Mucosa of descending colon (tissue), 3 donors: ENCODE results near the gene SYTL2. TPM values are rescaled to one million over a fixed set of nuclear protein-coding genes. Genes with fewer than 3 reads are reported as not detected.
A peak's percentile ranks its signal among the peaks of the same experiment; 100 is the strongest.
"Not testable (repeated sequence)": the region's sequence is repeated elsewhere in the genome, so short reads cannot be mapped to it uniquely, and the experiment has no call there.

Source experiments
- ATAC-seq: fragments of 200-7000 bp; cut with Tn5 transposase; one replicate; pipeline ENCODE4 v1.9.1; 2020; ENCODE audit warnings: mild to moderate bottlenecking, moderate library complexity
- DNase-seq, 3 donors: peaks; one replicate each; pipeline ENCODE4 v3.0.0-alpha.2; 2020
- H3K36me3 ChIP-seq: fragments of 200-600 bp; one replicate; pipeline ENCODE4 v1.8.0; 2021; ENCODE audit warnings: low read depth, mild to moderate bottlenecking
- H3K4me1 ChIP-seq: fragments of 200-600 bp; one replicate; pipeline ENCODE4 v1.8.0; 2021; ENCODE audit warnings: low read depth, mild to moderate bottlenecking
- H3K4me3 ChIP-seq: fragments of 200-600 bp; one replicate; pipeline ENCODE4 v1.8.0; 2021; ENCODE audit warnings: mild to moderate bottlenecking
- H3K9me3 ChIP-seq: fragments of 200-600 bp; one replicate; pipeline ENCODE4 v1.8.0; 2021; ENCODE audit warnings: mild to moderate bottlenecking
- CTCF ChIP-seq: fragments of 200-600 bp; IDR thresholded peaks from one replicate; pipeline ENCODE4 v1.8.0; 2022; ENCODE audit warnings: antibody characterized with exemption, mild to moderate bottlenecking
- intact Hi-C, 2 donors: fragments of 100-400 bp; cut with DNase I in 1 of 2; cut with micrococcal nuclease in 1 of 2; formaldehyde crosslinking; loops; one replicate each; pipeline versions ENCODE4 v1.11.0 to v1.11.1; 2022; cut with DNase I, micrococcal nuclease
- total RNA-seq, 3 donors: library from RNA; stranded (reverse); fragmentation: NEBNext Ultra II Directional in 2 of 3; extraction: Animal tissue kit (Norgen Biotek cat#: 25700) in 2 of 3; gene quantifications; one replicate each; pipeline versions ENCODE4 v1.2.1 to v1.2.4, GENCODE V29; 2021 to 2023
- donor health status: DM: no; HTN: no; CAD: no; lungs with moderate emphysema.
- donor health status: DM: no; HTN: no; CAD: no.
- donor health status: DM: no; HTN: yes; CAD: no.

Gene SYTL2
- total RNA-seq, 3 donors from 2014 or later, result 150 to 502 (median 282) TPM

- Histone ChIP-seq H3K9me3 (no peaks in the 10 kb centered on the region), H3K4me1 (peaks cover 38% of the 10 kb centered on the region), H3K36me3 (no peaks in the 10 kb centered on the region), H3K4me3 (no peak overlapping the region)
- TF ChIP-seq CTCF, result no peak
- intact Hi-C loops, result no loop called here
- ATAC-seq (peak; percentile 74), DNase-seq (no peak)
Observed at GRCh38 chr11:85791409-85791990, 19.4 kb downstream of the SYTL2 start.

- Histone ChIP-seq H3K9me3 (no peaks in the 10 kb centered on the region), H3K36me3 (no peaks in the 10 kb centered on the region), H3K4me1 (peaks cover 26% of the 10 kb centered on the region), H3K4me3 (no peak overlapping the region)
- intact Hi-C loops, result no loop called here
- ATAC-seq (peak; percentile 89), DNase-seq (peak in 1 of 3 donors; percentile 65)
- TF ChIP-seq CTCF, result no peak
Observed at GRCh38 chr11:85787809-85788760, 22.9 kb downstream of the SYTL2 start.

GRCh38 chr11:85787168-85787567 is 23.8 kb downstream of the SYTL2 start:
- no peak for TF ChIP-seq CTCF
- H3K4me1 ChIP-seq, result peaks cover 25% of the 10 kb centered on the region
- intact Hi-C loops, result no loop called here
- DNase-seq, result no peak
- no peaks in the 10 kb centered on the region for H3K9me3 ChIP-seq
- H3K4me3 ChIP-seq, result no peak overlapping the region
- ATAC-seq, result peak; percentile 24
- no peaks in the 10 kb centered on the region for H3K36me3 ChIP-seq

GRCh38 chr11:85784480-85785265 is 26.3 kb downstream of the SYTL2 start:
- DNase-seq (no peak), ATAC-seq (no peak)
- Histone ChIP-seq H3K36me3 (no peaks in the 10 kb centered on the region), H3K4me3 (no peak overlapping the region), H3K4me1 (peaks cover 38% of the 10 kb centered on the region), H3K9me3 (no peaks in the 10 kb centered on the region)
- no peak for TF ChIP-seq CTCF
- intact Hi-C loops, result no loop called here

- no peaks in the 10 kb centered on the region for H3K9me3 ChIP-seq
- ATAC-seq (no peak), DNase-seq (no peak)
- H3K4me3 ChIP-seq, result no peak overlapping the region
- no peaks in the 10 kb centered on the region for H3K36me3 ChIP-seq
- intact Hi-C loops, result no loop called here
- TF ChIP-seq CTCF, result no peak
- H3K4me1 ChIP-seq, result peaks cover 38% of the 10 kb centered on the region
Observed at GRCh38 chr11:85783758-85784157, 27.2 kb downstream of the SYTL2 start.

- H3K4me1 ChIP-seq, result peaks cover 30% of the 10 kb centered on the region
- H3K4me3 ChIP-seq, H3K9me3 ChIP-seq, DNase-seq, H3K36me3 ChIP-seq, ATAC-seq, intact Hi-C loops: not testable (repeated sequence)
Observed at GRCh38 chr11:85780780-85781517, 30.0 kb downstream of the SYTL2 start.
